NOMO-1 treated with DMSO at 0.1 percent for 48 hours (cell line): Measurements from ENCODE around the gene SCAF4.
"Not testable (repeated sequence)": the region's sequence is repeated elsewhere in the genome, so short reads cannot be mapped to it uniquely, and the experiment has no call there.

Experiments
- DNase-seq: peaks from one replicate; lab custom pipeline; 2025; ENCODE audit not compliant: unreplicated experiment; lab: John Stamatoyannopoulos, UW

SCAF4 gene

DNA sequence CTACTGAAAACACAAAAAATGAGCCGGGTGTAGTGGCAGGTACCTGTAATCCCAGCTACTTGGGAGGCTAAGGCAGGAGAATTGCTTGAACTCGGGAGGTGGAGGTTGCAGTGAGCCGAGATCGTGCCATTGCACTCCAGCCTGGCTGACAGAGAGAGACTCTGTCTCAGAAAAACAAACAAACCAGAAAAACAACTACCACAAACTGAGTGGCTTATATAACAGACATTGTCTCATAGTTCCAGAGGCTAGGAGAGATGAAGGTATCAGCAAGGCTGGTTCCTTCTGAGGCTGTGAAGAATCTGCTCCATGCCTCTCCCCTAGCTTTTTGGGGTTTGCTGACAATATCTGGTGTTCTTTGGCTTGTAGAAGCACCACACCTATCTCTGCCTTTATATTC lies 80.4 kb downstream of the SCAF4 start:
- DNase-seq: not testable (repeated sequence)

DNA sequence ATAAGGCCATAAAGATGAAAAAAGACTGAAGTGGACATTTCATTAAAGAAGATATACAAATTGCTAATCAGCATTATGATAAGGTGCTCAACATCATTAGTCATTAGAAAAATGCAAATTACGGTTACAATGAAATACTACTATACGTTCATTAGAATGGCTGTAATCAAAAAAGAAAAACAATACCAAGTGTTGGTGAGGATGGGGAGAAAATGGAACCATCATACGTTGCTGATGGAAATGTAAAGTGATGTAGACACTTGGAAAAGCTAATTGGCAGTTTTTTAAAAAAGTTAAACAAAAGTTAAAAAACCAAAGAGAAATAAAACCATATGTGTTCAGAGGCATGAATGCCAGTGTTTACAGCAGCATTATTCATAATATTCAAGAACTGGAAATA lies 81.0 kb downstream of the SCAF4 start:
- DNase-seq: no peak

DNA sequence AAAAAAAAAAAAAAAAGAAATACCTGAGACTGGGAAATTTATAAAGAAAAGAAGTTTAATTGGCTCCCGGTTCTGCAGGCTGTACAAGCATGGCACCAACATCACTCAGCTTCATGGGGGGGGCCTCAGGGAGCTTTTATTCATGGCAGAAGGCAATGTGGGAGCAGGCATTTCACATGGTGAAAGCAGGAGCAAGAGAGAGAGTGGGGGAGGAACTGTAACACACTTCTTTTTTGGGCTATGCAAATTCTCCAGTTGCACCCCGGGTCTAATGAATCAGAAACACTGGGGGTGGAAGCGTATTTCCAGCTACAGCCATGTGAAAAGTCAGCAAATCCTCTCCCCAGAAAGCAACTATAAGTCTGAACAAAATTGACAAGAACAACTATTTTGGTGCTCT lies 84.3 kb downstream of the SCAF4 start:
- no peak for DNase-seq

DNA sequence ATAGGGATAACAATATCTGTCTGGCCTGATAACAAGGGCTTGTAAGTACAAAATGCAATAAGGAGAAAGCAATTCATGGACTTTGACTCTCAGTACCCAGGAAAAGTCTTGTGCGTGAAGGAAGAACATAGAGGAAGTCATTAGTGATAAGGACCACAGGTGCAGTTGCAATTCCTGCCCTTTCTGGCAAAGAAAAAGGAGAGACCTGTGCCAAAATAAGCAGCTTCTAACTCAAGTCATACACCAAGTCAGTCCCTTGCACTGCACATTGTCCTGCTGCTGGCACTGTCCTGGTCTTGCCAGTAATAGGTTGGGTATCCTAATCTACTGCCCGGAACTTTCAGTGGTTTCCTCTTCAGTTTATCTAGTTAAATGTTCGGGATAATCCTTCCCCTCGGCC lies 87.3 kb downstream of the SCAF4 start:
- DNase-seq: no peak

DNA sequence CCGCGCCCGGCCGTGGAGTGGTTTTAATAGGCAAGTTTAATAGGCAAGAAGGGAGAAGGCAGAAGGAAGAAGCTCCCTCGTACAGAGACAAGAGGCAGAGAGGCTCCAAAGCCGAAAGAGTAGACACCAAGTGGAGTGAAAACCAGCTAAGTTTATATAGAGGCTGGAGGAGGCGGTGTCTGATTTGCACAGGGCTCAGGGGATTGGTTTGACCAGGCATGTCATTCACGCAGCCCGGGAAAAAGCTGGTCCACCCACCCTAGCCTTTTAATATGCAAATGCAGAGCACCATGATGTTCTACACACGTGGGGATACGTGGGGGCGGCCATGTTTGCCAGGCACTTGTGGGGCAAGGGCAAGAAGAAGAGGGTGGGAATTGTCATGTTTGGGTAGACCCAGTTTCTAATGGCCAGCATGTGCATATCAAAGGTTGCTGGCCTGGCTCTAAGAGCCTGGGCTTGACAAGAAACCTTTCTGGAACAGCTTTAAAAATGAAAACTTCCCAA lies 90.4 kb downstream of the SCAF4 start:
- no peak for DNase-seq

DNA sequence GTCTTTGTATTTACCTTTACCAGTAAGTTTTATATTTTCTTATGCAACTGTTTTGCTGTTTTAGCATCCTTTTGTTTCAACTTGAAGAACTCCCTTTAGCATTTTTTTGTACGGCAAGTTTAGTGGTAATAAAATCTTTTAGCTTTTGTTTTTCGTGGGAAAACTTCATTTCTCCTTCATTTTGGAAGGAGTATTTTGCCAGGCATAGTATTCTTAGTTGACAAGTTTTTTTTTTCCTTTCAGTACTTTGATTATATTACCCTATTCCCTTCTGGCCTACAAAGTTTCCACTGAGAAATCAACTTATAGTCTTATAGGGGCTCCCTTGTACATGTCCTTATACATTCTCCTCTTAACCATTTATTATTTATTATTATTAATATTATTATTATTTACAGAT lies 95.0 kb downstream of the SCAF4 start:
- DNase-seq: no peak

DNA sequence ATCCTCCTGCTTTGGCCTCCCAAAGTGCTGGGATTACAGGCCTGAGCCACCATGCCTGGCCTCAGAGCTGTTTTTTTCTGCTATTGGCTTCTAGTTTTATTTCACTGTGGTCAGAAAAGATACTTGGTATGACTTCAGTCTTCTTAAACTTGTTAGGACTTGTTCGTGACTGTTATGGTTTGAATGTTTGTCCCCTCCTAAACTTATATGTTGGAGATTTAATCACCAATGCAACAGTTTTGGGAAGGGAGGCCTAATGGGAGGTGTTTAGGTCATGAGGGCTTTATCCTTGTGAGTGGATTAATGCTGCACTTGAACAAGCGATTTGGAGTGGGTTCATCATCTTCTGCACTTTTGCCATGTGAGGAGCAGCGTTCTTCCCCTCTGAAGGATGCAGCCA lies 96.9 kb downstream of the SCAF4 start:
- DNase-seq: no peak

DNA sequence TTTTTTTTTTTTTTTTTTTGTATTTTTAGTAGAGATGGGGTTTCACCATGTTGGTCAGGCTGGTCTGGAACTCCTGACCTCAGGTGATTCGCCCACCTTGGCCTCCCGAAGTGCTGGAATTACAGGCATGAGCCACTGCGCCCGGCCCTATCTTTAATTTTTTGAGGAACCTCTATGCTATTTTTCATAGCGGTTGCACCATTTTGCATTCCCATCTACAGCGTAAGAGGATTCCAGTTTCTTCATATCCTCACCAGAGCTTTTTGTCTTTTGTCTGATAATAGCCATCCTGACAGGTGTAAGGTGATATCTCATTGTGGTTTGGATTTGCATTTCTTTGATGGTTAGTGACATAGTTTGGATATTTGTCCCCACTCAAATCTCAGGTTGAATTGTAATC lies 100.0 kb downstream of the SCAF4 start:
- not testable (repeated sequence) for DNase-seq

DNA sequence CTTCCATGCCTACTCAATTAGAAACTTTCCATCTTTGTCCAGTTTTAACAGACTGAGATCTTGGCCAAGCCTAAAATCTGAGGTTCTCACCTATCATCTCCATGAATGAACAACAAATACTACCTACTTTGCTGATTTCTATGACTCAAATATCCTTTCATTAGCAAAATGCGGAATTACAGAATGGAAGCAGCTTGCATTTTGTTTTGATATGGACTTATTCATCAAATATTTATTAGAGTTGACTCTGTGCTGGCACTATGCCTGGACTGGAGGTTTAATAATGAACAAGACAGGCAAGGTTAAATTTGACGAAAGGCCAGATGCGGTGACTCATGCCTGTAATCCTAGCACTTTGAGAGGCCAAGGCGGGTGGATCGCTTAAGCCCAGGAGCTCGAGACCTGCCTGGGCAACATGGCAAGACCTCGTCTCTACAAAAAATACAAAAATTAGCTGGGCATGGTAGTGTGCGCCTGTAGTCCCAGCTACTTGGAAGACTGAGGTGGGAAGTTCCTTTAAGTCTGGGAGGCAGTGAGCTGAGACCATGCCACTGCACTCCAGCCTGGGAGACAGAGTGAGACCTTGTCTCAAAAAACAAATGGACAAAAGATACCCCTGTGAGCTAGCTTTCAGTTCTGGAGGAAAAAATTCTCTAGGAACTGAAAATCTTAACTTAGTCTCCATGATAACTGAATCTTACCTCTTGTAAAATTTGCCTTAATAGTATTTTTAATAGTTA lies 101.8 kb downstream of the SCAF4 start:
- no peak for DNase-seq

DNA sequence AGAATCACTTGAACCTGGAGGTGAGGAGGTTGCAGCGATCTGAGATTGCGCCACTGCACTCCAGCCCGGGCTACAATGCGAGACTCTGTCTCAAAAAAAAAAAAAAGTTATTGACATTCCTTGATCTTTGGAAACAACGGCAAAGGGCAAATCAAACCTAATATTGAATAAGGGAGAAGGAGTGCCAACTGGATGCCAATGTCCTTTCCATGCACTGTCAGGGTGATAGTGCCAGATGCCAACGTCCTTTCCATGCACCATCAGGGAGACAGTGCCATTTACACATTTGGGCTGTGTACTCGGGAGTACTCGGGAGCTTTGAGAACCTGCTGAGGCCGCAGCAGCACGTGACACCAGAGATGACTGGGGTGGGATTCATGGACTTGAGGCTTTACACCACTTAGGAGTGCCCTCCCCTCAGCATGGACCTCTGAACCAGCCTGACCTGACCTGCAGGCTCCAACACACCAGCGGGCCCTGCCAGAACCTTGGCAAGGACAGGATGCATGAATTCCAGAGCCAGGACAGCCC lies 106.9 kb downstream of the SCAF4 start:
- no peak for DNase-seq

DNA sequence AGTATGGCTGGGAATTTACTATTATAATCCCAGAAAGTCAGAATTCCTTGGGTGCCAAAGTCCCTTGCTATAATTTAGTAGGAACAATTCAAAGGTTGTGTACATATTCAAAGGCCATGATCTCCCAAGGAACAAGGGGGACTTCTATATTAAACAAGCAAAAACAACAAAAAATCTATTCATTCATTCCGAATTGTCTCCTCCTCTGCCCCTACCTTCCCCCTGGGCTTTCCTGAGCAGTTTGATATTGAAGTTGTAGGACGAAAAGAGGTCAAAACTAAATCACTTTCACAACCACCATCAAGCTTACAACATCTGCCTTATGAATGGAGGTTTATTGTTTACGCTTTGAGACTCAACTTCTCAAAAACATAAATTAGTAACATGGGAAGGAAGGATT lies 107.7 kb downstream of the SCAF4 start:
- no peak for DNase-seq

DNA sequence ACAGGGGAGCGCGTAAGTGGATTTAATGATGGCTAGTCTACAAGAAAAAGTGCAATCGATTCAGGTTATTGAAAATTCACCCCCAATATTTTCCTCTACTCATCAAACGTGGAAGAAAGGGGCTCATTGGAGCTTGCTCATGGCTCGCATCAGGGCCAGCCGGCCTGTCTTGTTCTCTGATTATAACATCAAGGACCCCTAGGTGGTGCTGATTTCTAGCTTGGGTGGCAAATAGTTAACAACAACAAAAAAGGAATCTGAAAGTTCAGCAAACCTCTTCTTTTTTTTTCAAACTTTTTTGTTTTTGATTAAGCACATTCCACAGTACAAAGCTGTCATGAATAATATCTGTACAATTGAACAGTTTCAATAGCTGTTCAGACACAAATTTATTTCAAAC lies 108.3 kb downstream of the SCAF4 start:
- DNase-seq: no peak

DNA sequence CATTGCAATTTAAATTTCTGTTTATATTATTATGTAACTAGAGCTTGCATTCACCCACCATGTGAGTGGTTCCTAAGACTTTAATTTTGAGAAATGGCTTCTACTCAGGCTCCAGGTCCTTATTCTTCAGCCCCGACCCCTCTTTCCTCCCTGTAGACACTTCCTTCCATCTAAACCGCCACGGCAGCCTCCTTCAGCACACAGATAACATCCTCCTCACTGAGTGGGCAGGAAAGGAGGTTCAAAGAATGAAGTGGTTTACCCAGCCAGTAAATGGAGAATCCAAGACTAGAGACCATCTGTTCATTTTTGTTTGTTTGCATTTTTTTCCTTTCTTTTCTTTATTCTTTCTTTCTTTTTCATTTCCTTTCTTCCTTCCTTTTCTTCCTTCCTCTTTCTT lies 109.5 kb downstream of the SCAF4 start:
- no peak for DNase-seq
